Heart right ventricle (tissue), 16 donors: ENCODE results near the gene HOXD11. TPM values are rescaled to one million over a fixed set of nuclear protein-coding genes. Genes with fewer than 3 reads are reported as not detected.

Experiments used
- ATAC-seq, 8 donors: fragments of 200-7000 bp; cut with Tn5 transposase; one replicate each; pipeline ENCODE4 v1.9.1; 2020; ENCODE audit warnings: mild to moderate bottlenecking in 8 of 8, moderate library complexity in 8 of 8, moderate number of reproducible peaks in 1 of 8
- DNase-seq, 2 donors: peaks; one replicate each; pipeline ENCODE4 v3.0.0-alpha.2; 2020
- H3K27ac ChIP-seq, 10 donors: fragments of 200-600 bp; sonication (generic) in 2 of 10; one replicate each; pipeline versions ENCODE4 v1.5.0 to v1.8.0; 2020 to 2022; ENCODE audit warnings: mild to moderate bottlenecking in 3 of 10
- H3K27me3 ChIP-seq, 7 donors: fragments of 200-600 bp; one replicate each; pipeline ENCODE4 v1.8.0; 2021 to 2022; ENCODE audit warnings: mild to moderate bottlenecking in 2 of 7
- H3K36me3 ChIP-seq, 9 donors: fragments of 200-600 bp; sonication (generic) in 1 of 9; one replicate each; pipeline versions ENCODE4 v1.5.0 to v1.8.0; 2020 to 2022; ENCODE audit warnings: mild to moderate bottlenecking in 2 of 9
- H3K4me1 ChIP-seq, 9 donors: fragments of 200-600 bp; sonication (generic) in 1 of 9; one replicate each; pipeline versions ENCODE4 v1.5.0 to v1.8.0; 2020 to 2022; ENCODE audit warnings: mild to moderate bottlenecking in 4 of 9
- H3K4me3 ChIP-seq, 10 donors: fragments of 200-600 bp; sonication (generic) in 2 of 10; one replicate each; pipeline versions ENCODE4 v1.5.0 to v1.8.0; 2020 to 2022; ENCODE audit warnings: mild to moderate bottlenecking in 7 of 10, moderate library complexity in 2 of 10
- H3K9me3 ChIP-seq, 11 donors: fragments of 200-600 bp in 10 of 11; sonication (generic) in 2 of 11; one replicate each; pipeline versions ENCODE4 v1.5.0 to v1.8.0; 2013 to 2022; ENCODE audit warnings: mild to moderate bottlenecking in 2 of 11, control low read depth in 1 of 11, moderate library complexity in 1 of 11
- CTCF ChIP-seq, 9 donors: fragments of 200-600 bp; sonication (generic) in 2 of 9; IDR thresholded peaks; one replicate each; pipeline versions ENCODE4 v1.5.0 to v1.8.0; 2021 to 2022; ENCODE audit warnings: antibody characterized with exemption in 9 of 9, mild to moderate bottlenecking in 5 of 9, moderate library complexity in 1 of 9
- WGBS, 2 donors: extraction: QIAGEN DNeasy Blood & Tissue Kit; methylation state at CpG; one replicate each; pipeline ENCODE4 v1.1.7; 2013; ENCODE audit warnings: inconsistent platforms in 1 of 2; 5-methylcytosine and 5-hydroxymethylcytosine counted together
- intact Hi-C, 10 donors: fragments of 100-400 bp; cut with DNase I; formaldehyde crosslinking; loops; one replicate each; pipeline versions ENCODE4 v1.11.1 to v1.14.2; 2022
- polyA plus RNA-seq, 2 donors: library from polyadenylated mRNA; stranded (reverse); fragments of 200-250 nt; gene quantifications; one replicate each; pipeline ENCODE4 v1.2.3, GENCODE V29; 2013
- total RNA-seq, 10 donors: library from RNA; stranded (reverse); fragmentation: NEBNext Ultra II Directional in 3 of 10; extraction: Animal tissue kit (Norgen Biotek cat#: 25700) in 3 of 10; gene quantifications; one replicate each; pipeline versions ENCODE4 v1.2.1 to v1.2.4, GENCODE V29; 2021 to 2023
- donor health status: Arrhythmogenic right ventricular cardiomyopathy.
- donor health status: ischemic (EF 13 %, LVEDD 7.1; RV severe dilation, severe dysfunction).
- donor health status: healthy with polysubstance abuse.
- donor health status: DM: no; HTN: yes; CAD: no.
- donor health status: DM: no; HTN: no; CAD: no.
- donor health status: ischemic (EF 25% LVEDD 6.9; RV normal size, moderate dysfunction).
- donor health status: ischemic (EF 25% LVEDD 5.7; RV mildly dilated, moderate dysfunction).
- donor health status: healthy.
- donor health status: DM: yes; HTN: yes; CAD: no.
- donor health status: Ischemic cardiomyopathy.
- donor health status: ischemic (EF 35%, LVEDD 5.7; RV mildly dilated, moderate dysfunction).
- donor health status: nonischemic (EF 11% LVEDD 7.7; RV severe dilation, severe dysfunction).
- donor health status: DM: yes; HTN: yes; CAD: no.
- donor health status: PGD.
- donor health status: ischemic (EF 29% LVEDD 5.4; RV normal size, mild dysfunction).
- donor health status: nonischemic (EF 23%, LVEDD 6.1; RV moderate dilation, normal function).

Gene HOXD11
- total and polyA plus RNA-seq, 12 donors, result not detected

DNA sequence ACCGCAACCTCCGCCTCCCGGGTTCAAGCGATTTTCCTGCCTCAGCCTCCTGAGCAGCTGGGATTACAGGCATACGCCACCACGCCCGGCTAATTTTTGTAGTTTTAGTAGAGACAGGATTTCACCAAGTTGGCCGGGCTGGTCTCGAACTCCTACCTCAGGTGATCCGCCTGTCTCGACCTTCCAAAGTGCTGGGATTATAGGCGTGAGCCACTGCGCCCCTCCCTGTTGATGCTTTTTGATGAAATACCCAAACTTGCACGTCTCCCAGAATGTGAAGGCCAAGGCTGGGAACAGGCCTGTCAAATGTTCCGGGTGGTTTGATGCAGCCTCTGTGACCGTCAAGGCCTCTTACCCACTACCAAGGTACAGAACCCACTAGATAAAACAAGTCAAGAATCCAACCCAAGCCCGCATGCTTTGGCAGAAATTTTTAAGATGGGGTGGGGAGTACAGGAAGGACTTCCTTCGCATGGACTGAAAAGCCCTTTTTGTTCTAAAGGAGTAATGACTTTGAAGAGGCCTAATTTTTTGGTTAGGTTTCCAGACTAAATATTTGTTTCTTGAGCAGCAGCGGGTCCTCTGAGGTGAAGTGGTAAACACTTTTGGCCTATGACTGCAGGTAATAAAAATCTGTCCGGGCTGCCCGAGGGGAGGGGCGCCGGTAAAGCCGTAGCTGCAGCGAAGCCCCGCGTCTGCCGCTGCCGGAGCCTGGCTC lies 19.6 kb upstream of the HOXD11 start:
- peak overlapping the region in 5 of 10 donors; percentile 5 to 37 (median 28) for H3K4me3 ChIP-seq
- no peak overlapping the region for H3K27ac ChIP-seq
- peaks cover 69 to 100% (median 100%) of the 10 kb centered on the region in 7 donors for H3K27me3 ChIP-seq
- H3K4me1 ChIP-seq, result peaks cover 0 to 44% (median 26%) of the 10 kb centered on the region in 9 donors
- WGBS, 2 donors, result 32 to 34% methylated on average over 29 of the region's 29 CpGs
- H3K9me3 ChIP-seq, result no peaks in the 10 kb centered on the region
- ATAC-seq (no peak), DNase-seq (no peak)
- H3K36me3 ChIP-seq, result no peaks in the 10 kb centered on the region
- intact Hi-C loops, result loop anchor here in 8 of 10 donors (2.0 to 5.0 kb wide), 7 partner anchors 397 to 775 kb away; no protein-coding TSS in a partner anchor
- TF ChIP-seq CTCF (IDR thresholded peaks at IDR 0.05), result no peak

GRCh38 chr2:176088048-176088936 lies 18.8 kb upstream of the HOXD11 start:
- Histone ChIP-seq H3K4me1 (peaks cover 0 to 40% (median 28%) of the 10 kb centered on the region in 9 donors), H3K36me3 (no peaks in the 10 kb centered on the region), H3K4me3 (peak overlapping the region in 8 of 10 donors; percentile 5 to 37 (median 26)), H3K27ac (no peak overlapping the region), H3K27me3 (peaks cover 70 to 100% (median 100%) of the 10 kb centered on the region in 7 donors), H3K9me3 (no peaks in the 10 kb centered on the region)
- ATAC-seq, result peak; percentile 32 to 87 (median 78)
- peak in 1 of 2 donors; percentile 59 for DNase-seq
- 4 to 5% methylated on average over 49 of the region's 49 CpGs for WGBS, 2 donors
- peak; percentile 54 to 85 (median 69) for TF ChIP-seq CTCF (IDR thresholded peaks at IDR 0.05)
- intact Hi-C loops, result loop anchor here in 8 of 10 donors (2.0 to 5.0 kb wide), 5 partner anchors 397 to 776 kb away; no protein-coding TSS in a partner anchor

GRCh38 chr2:176088937-176089842 lies 17.9 kb upstream of the HOXD11 start:
- H3K27me3 ChIP-seq, result peaks cover 66 to 100% (median 100%) of the 10 kb centered on the region in 7 donors
- intact Hi-C loops, result loop anchor here in 8 of 10 donors (2.0 to 5.0 kb wide), 5 partner anchors 398 to 777 kb away; no protein-coding TSS in a partner anchor
- DNase-seq, result no peak
- no peak overlapping the region for H3K27ac ChIP-seq
- no peak overlapping the region for H3K4me3 ChIP-seq
- ATAC-seq, result no peak
- H3K4me1 ChIP-seq, result peaks cover 0 to 40% (median 31%) of the 10 kb centered on the region in 9 donors
- no peaks in the 10 kb centered on the region for H3K9me3 ChIP-seq
- no peak for TF ChIP-seq CTCF (IDR thresholded peaks at IDR 0.05)
- H3K36me3 ChIP-seq, result no peaks in the 10 kb centered on the region
- WGBS, 2 donors, result 8 to 10% methylated on average over 6 of the region's 6 CpGs
